GM23248 (cell line): Measurements from ENCODE around the gene PTPRT.

Experiments used
- EZH2 ChIP-seq: fragments of 200-600 bp; sonication (generic); IDR thresholded peaks from 2 replicates; pipeline ENCODE4 v1.6.1; 2018; ENCODE audit warnings: antibody characterized with exemption, mild to moderate bottlenecking; ENCODE audit not compliant: insufficient read depth, poor library complexity, severe bottlenecking
- EZH2phosphoT487 ChIP-seq: fragments of 200-600 bp; sonication (generic); IDR thresholded peaks from 2 replicates; pipeline ENCODE4 v1.6.1; 2018; ENCODE audit warnings: antibody characterized with exemption, moderate library complexity, mild to moderate bottlenecking, low read depth; ENCODE audit not compliant: insufficient read depth

DNA sequence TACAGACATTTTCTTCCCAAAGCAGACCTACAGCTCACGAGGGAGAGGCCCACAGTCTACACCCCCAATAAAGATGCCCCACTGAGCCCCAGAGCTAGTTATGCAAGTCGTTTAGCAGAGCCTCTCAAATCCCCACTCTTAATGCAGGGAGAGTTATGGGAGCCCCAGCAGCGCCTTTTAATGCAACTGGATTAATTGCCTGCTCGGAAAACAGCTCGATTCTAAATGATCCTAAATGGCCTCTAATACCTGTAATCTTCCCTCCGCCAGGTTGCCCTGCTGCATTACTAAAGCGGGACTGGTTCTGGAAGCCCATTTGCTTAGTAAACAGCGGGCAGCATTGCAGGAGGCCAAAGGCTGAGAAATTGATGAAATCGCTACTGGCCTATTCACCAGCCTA lies 656.9 kb downstream of the PTPRT start:
- TF ChIP-seq EZH2 (no peak), EZH2phosphoT487 (no peak)
